ENCODE results near the gene THOC5. TPM values are rescaled to one million over a fixed set of nuclear protein-coding genes. Genes with fewer than 3 reads are reported as not detected.

The THOC5 gene
- total RNA-seq, 1 donor from 2014 or later, result 34.4 TPM

DNA sequence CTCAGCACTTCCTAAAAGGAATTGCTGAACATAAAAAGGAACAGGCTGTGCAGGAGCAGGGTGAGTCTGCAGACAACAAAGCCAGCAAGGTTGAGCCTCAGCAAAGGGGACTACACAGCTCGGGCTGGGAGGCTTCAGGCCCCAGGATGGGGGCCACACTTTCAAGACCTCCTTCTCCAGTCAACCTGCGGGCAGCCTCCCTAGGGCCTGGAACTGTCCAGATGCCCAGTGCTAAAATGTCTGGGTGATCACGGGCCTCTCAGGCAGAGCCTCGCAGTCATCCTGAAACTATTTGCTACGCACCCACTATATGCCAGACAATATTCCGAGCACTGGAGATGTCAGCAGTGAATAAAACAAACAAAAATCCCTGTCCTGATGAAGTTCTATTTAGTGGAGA lies 77.4 kb downstream of the THOC5 start:
- Histone ChIP-seq H3K36me3 (no peaks in the 10 kb centered on the region), H3K4me1 (peaks cover 11% of the 10 kb centered on the region), H3K4me3 (no peak overlapping the region), H3K9me3 (no peaks in the 10 kb centered on the region), H3K27me3 (ENCODE audit: low read depth) (peaks cover 38% of the 10 kb centered on the region), H3K27ac (no peak overlapping the region)
- TF ChIP-seq, protein P1, sequence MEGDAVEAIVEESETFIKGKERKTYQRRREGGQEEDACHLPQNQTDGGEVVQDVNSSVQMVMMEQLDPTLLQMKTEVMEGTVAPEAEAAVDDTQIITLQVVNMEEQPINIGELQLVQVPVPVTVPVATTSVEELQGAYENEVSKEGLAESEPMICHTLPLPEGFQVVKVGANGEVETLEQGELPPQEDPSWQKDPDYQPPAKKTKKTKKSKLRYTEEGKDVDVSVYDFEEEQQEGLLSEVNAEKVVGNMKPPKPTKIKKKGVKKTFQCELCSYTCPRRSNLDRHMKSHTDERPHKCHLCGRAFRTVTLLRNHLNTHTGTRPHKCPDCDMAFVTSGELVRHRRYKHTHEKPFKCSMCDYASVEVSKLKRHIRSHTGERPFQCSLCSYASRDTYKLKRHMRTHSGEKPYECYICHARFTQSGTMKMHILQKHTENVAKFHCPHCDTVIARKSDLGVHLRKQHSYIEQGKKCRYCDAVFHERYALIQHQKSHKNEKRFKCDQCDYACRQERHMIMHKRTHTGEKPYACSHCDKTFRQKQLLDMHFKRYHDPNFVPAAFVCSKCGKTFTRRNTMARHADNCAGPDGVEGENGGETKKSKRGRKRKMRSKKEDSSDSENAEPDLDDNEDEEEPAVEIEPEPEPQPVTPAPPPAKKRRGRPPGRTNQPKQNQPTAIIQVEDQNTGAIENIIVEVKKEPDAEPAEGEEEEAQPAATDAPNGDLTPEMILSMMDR (IDR thresholded peaks at IDR 0.05), result no peak
- intact Hi-C loops (cut with DNase I), result no loop called here
- ATAC-seq, result no peak
- no peak for DNase-seq

DNA sequence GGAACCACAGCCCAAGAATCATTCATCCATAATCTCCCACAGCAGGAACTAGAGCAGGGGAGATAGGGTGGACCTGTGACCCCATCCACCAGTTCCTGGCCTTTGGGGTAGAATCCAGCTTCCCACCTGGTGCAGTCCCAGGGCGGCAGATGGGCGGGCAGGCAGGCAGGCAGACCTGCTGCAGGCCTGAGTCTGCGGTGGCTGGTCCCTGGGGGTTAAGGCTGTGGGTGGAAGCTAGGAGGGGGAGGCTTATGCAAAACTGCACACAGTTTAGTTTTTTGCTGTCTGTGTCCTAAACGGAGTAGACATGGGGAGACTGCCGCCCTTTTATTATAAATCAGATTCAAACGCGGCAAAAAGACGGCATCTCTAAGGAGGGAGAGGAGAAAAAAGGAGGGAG lies 78.0 kb downstream of the THOC5 start:
- H3K27ac ChIP-seq, result no peak overlapping the region
- TF ChIP-seq, protein P1 (IDR thresholded peaks at IDR 0.05), result no peak
- H3K27me3 ChIP-seq (ENCODE audit: low read depth), result peaks cover 38% of the 10 kb centered on the region
- H3K9me3 ChIP-seq, result no peaks in the 10 kb centered on the region
- peaks cover 7% of the 10 kb centered on the region for H3K4me1 ChIP-seq
- DNase-seq, result no peak
- H3K36me3 ChIP-seq, result no peaks in the 10 kb centered on the region
- intact Hi-C loops (cut with DNase I), result no loop called here
- H3K4me3 ChIP-seq, result no peak overlapping the region
- ATAC-seq, result no peak

DNA sequence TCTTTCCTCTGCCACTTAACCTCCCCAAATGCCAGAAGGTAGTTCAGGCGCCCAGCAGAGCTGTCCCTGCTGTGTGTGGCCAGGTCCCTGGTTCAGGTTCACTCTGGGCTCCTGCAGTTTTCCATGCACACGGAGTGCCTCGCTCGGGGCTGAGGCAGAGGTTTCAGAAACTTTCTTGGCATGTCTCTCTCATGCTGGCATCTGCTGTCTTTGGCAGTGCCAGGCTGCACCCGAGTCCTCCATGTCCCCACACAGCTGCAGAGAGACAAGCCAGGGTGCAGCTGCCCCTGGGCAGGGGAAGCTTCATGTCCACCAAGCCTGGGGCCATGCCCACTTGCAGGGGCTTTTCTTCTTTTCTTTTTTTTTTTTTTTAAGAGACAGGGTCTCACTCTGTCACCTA lies 80.6 kb downstream of the THOC5 start:
- H3K27me3 ChIP-seq (ENCODE audit: low read depth), result peaks cover 22% of the 10 kb centered on the region
- TF ChIP-seq, protein P1 (IDR thresholded peaks at IDR 0.05), result no peak
- H3K27ac ChIP-seq, result no peak overlapping the region
- no peak for DNase-seq
- no peak for ATAC-seq
- H3K4me3 ChIP-seq, result no peak overlapping the region
- H3K36me3 ChIP-seq, result no peaks in the 10 kb centered on the region
- H3K4me1 ChIP-seq, result no peaks in the 10 kb centered on the region
- H3K9me3 ChIP-seq, result no peaks in the 10 kb centered on the region
- intact Hi-C loops (cut with DNase I), result no loop called here

DNA sequence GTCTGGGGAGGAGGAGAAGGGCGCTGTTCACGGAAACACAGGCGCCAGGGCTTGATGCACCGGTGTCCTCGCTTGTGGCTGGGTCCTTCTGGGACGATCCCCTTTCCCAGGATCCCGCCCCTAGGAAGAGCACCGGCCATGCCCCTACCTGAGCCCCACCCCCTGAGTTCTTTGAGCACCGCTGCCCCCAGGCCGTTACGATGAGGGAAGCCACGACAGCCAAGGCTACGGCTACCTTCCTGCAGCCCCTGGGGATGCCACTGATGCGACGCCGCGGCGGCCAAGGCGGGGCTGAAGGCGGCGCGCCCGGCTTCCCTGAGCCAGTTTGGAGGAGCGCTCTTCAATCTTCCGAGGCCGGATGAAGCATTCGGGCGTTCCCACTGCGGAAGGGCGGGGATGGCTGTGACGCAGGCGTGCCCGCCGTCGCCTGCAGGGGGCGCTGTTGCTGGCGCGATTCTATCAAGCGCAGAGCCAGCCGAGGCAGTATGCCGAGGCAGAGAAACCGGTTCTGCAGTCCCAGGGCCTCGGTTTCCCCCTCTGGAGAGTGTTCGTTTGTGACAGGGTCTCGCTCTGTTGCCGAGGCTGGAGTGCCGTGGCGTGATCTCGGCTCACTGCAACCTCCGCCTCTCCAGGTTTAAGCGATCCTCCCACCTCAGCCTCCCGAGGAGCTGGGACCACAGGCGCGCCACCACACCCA lies 83.2 kb downstream of the THOC5 start:
- intact Hi-C loops (cut with DNase I), result no loop called here
- H3K4me1 ChIP-seq, result no peaks in the 10 kb centered on the region
- peaks cover 17% of the 10 kb centered on the region for H3K27me3 ChIP-seq (ENCODE audit: low read depth)
- no peak overlapping the region for H3K27ac ChIP-seq
- TF ChIP-seq, protein P1 (IDR thresholded peaks at IDR 0.05), result peak; percentile 83
- peak overlapping the region; percentile 35 for H3K4me3 ChIP-seq
- H3K36me3 ChIP-seq, result no peaks in the 10 kb centered on the region
- H3K9me3 ChIP-seq, result no peaks in the 10 kb centered on the region
- peak; percentile 76 for DNase-seq
- ATAC-seq, result peak; percentile 89 to 92

DNA sequence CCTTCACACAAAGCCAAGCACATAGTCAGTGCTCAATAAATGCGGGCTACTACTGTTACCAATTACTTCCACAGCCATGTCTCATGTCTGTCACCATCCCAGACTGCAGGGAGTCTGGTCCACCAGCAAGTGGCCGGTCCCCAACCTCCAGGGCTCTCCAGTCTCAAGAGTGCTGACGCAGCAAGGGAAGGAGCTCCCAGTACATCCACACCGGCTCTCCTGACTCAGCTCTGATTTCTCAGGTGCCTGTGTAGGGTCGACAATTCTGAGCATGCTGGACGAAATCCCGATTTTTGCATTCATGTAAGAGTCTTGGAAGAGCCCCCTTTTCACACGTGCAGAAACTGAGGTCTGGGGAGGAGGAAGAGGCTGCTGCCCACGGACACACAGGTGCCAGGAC lies 83.8 kb downstream of the THOC5 start:
- Histone ChIP-seq H3K4me1 (no peaks in the 10 kb centered on the region), H3K9me3 (no peaks in the 10 kb centered on the region), H3K27ac (no peak overlapping the region), H3K36me3 (no peaks in the 10 kb centered on the region), H3K27me3 (ENCODE audit: low read depth) (peaks cover 17% of the 10 kb centered on the region), H3K4me3 (peak overlapping the region; percentile 35)
- peak; percentile 76 to 85 for ATAC-seq
- intact Hi-C loops (cut with DNase I), result no loop called here
- no peak for DNase-seq
- TF ChIP-seq, protein P1 (IDR thresholded peaks at IDR 0.05), result no peak
